ENCODE results near the gene PFDN6. TPM values are rescaled to one million over a fixed set of nuclear protein-coding genes. Genes with fewer than 3 reads are reported as not detected.

PFDN6 gene
- total RNA-seq, 2 experiments from 2014 or later: 72.0 to 78.4 TPM

GRCh38 chr6:33339193-33339592 lies 49.8 kb downstream of the PFDN6 start:
- Mint-ChIP-seq H3K9me3 (ENCODE audit: insufficient read depth) (no peaks in the 10 kb centered on the region), H3K4me3 (no peak overlapping the region), H3K27me3 (ENCODE audit: low read depth) (no peaks in the 10 kb centered on the region), H3K36me3 (ENCODE audit: low read depth) (no peaks in the 10 kb centered on the region), H3K4me1 (ENCODE audit: low read depth) (peaks cover 25% of the 10 kb centered on the region), H3K27ac (no peak overlapping the region)
- POLR2A ChIA-PET: interaction anchor here (1.1 kb wide), 1 partner anchor 15 kb away, joined by 4 read pairs; no protein-coding TSS in a partner anchor
- CTCF ChIA-PET: no interaction called here
- ATAC-seq (no peak), DNase-seq (no peak)

Small RNA genes lying within 50 kb of the gene (microRNA-seq; reads per million reads assigned to microRNA genes)
- gene MIR6834 (1.7 reads per million), gene MIR6873 (not detected)

Other genes with a start within 250 kb of the PFDN6 start
- 10 to 100 TPM; 39.1 to 40.0 TPM for gene HLA-DPA1, start 216.0 kb upstream of the PFDN6 start, total RNA-seq
- 10 to 100 TPM; 21.0 to 22.8 TPM for gene HLA-DPB1, start 213.6 kb upstream of the PFDN6 start, total RNA-seq
- gene COL11A2, start 97.1 kb upstream of the PFDN6 start, total RNA-seq: under 1 TPM; 0.71 to 0.83 TPM
- gene RXRB, start 88.9 kb upstream of the PFDN6 start, total RNA-seq: 10 to 100 TPM; 33.5 to 34.5 TPM
- gene SLC39A7, start 88.7 kb upstream of the PFDN6 start, total RNA-seq: 10 to 100 TPM; 45.6 to 50.8 TPM
- 10 to 100 TPM; 13.9 to 14.1 TPM for gene HSD17B8, start 84.9 kb upstream of the PFDN6 start, total RNA-seq
- 10 to 100 TPM; 39.8 to 44.6 TPM for gene RING1, start 81.1 kb upstream of the PFDN6 start, total RNA-seq
- 10 to 100 TPM; 59.3 to 59.5 TPM for gene VPS52, start 17.7 kb upstream of the PFDN6 start, total RNA-seq
- 1,000 to 10,000 TPM; 2,792 to 2,813 TPM for gene RPS18, start 17.5 kb upstream of the PFDN6 start, total RNA-seq
- 10 to 100 TPM; 12.2 to 12.8 TPM for gene B3GALT4, start 12.5 kb upstream of the PFDN6 start, total RNA-seq
- gene WDR46, start 362 bp upstream of the PFDN6 start, total RNA-seq: 10 to 100 TPM; 66.7 to 68.9 TPM
- 10 to 100 TPM; 50.8 to 58.2 TPM for gene RGL2, start 9.3 kb downstream of the PFDN6 start, total RNA-seq
- 100 to 1,000 TPM; 245 to 252 TPM for gene TAPBP, start 24.5 kb downstream of the PFDN6 start, total RNA-seq
- gene ZBTB22, start 28.1 kb downstream of the PFDN6 start, total RNA-seq: 10 to 100 TPM; 10.7 to 11.1 TPM
- gene DAXX, start 33.4 kb downstream of the PFDN6 start, total RNA-seq: 100 to 1,000 TPM; 112 to 114 TPM
- 100 to 1,000 TPM; 175 to 180 TPM for gene KIFC1, start 102.2 kb downstream of the PFDN6 start, total RNA-seq
- gene PHF1, start 121.4 kb downstream of the PFDN6 start, total RNA-seq: 10 to 100 TPM; 35.9 to 36.5 TPM
- gene CUTA, start 128.5 kb downstream of the PFDN6 start, total RNA-seq: 100 to 1,000 TPM; 179 to 187 TPM
- gene SYNGAP1, start 130.5 kb downstream of the PFDN6 start, total RNA-seq: 10 to 100 TPM; 42.0 to 48.2 TPM
- 1 to 10 TPM; 7.3 to 9.0 TPM for gene ZBTB9, start 165.0 kb downstream of the PFDN6 start, total RNA-seq

Measured in activated CD8-positive, alpha-beta T cell treated with anti-CD3 and anti-CD28 coated beads, Interleukin-2, amount 10 ng/mL, durations not matched to agents 7 days and 5 days (primary cell).